HT-29 (cell line): ENCODE results near the gene DIDO1. TPM values are rescaled to one million over a fixed set of nuclear protein-coding genes. Genes with fewer than 3 reads are reported as not detected.

ENCODE experiments used
- DNase-seq: peaks from one replicate; pipeline ENCODE4 v3.0.0-alpha.2; 2015; ENCODE audit warnings: low spot score
- total RNA-seq: library from RNA; depleted of rRNA; stranded (reverse); fragments of >200 nt; shearing (Covaris generic); gene quantifications from 2 replicates; pipeline ENCODE4 v1.2.3, GENCODE V29; 2014; rRNA removed

Gene DIDO1
- 72.0 and 78.5 TPM in 2 replicates for total RNA-seq

DNA sequence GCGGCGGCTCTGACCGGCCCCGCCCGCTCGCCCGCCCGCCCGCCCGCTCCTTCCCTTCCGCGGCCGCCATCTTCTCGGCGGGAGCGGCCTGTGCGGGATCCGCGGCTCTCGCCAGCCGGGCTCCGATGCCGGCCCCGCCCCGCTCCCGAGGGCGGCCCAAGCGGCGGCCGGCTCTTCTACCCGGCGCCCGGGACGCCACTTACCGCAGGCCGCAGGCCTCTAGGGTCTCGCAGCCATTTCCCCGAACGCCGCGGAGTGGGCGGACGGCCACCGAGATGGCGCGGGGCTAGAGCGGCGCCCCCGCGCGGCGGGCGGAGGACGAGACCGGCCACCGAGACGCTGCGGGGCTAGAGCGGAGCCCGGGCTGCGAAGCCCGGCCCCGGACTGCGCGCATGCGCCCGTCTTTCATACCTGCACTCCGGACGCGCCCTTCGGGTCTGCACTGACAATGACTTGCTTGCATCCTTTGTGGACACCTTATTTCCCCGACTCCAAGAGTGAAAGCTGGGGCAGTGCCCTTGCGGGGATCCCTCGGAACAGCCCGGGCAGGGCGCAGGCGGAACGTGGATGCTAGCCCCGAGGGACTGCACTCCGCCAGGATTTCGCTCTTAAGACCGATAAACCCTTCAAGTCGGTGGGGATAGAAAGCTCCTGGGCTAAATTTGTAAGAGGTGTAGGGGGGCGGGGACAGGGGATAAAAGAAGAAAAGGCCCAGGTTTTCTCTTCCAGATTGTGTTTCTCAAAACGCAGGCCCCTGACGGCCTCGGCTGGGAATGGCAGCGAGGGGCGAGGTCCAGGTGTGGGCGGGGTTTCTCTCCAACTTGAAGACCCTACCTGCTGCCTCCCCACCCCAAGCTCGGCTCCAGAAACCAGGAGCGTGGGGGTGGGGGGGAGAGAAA, at the start of gene DIDO1:
TSS of gene DIDO1 (minus strand) at position 277 of the 899 bp plus-strand sequence.
- DNase-seq: peak; percentile 96

GRCh38 chr20:62975251-62975760, 49.0 kb upstream of the DIDO1 start:
- no peak for DNase-seq

DNA sequence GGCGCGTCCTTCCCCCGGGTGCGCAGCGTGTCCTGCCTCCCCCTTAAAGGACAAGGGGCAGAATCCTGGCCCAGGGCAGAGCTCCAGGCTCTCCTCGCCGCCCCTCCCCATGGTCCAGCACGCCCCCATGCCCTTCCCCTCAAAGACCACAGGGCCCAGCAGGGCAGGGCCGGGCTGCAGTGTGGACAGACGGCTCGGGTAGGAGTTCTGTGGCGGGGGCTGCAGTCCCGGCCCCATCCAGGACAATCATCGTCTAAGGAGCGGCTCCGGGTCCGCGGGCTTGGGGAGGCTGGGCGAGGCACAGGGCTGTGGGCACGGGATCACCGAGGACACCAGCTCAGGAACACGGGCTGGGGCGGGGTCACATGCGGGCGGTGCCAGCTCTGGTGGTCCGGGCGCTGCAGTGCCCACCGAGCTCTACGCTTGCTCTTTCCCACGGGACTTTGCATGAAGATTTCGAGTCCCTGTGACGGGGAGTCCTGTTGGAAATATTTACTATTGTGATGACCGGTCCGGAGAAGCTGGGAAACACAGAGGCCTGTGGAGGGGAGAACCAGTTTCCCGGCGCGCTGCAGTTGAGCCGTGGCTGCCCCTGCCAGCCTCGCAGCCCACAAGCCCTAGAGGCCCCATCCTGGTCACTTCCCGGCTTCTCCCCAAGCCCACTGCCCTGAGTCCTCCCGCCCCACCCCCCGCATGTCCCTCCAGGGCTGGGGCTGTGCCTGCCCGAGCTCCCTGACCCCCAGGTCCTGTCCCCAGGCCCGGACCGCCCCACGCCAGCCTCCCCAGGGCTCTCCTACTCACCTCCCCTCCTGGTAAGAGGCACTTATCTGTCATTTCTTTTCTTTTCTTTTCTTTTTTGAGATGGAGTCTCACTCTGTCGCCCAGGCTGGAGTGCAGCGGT, 46.8 kb upstream of the DIDO1 start:
- no peak for DNase-seq

DNA sequence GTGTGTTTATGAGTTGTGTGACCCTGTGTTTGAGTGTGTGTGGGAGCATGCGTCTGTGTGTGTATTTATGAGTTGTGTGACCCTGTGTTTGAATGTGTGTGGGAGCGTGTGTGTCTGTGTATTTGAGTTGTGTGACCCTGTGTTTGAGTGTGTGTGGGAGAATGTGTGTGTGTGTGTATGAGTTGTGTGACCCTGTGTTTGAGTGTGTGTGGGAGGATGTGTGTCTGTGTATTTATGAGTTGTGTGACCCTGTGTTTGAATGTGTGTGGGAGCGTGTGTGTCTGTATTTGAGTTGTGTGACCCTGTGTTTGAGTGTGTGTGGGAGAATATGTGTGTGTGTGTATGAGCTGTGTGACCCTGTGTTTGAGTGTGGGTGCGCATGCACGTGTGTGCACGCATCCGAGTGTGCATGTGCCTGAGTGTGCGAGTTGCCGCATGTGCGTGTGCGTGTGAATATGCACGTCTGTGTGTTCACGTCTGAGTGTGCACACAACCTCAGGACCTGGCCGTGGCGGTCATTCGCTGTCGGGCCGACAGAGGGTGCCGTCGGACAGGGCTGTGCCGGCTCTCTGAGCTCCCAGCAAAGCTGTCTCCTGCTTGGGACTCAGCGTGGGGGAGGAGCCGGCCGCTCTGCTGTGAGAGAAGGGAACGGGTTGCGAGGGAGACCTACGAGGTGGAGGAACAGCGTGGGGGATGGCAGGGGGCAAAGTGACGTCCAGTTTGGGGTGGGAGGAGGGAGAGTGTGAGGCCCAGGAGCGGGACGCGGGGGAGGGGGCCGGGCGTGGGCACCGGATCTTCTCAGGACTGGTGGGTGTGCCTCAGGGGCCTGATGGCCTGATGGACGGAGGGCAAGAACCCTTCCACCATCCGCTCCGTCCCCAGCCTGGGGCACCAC, 45.9 kb upstream of the DIDO1 start:
- DNase-seq: peak; percentile 94

GRCh38 chr20:62971211-62971949, 45.1 kb upstream of the DIDO1 start:
- DNase-seq: no peak

DNA sequence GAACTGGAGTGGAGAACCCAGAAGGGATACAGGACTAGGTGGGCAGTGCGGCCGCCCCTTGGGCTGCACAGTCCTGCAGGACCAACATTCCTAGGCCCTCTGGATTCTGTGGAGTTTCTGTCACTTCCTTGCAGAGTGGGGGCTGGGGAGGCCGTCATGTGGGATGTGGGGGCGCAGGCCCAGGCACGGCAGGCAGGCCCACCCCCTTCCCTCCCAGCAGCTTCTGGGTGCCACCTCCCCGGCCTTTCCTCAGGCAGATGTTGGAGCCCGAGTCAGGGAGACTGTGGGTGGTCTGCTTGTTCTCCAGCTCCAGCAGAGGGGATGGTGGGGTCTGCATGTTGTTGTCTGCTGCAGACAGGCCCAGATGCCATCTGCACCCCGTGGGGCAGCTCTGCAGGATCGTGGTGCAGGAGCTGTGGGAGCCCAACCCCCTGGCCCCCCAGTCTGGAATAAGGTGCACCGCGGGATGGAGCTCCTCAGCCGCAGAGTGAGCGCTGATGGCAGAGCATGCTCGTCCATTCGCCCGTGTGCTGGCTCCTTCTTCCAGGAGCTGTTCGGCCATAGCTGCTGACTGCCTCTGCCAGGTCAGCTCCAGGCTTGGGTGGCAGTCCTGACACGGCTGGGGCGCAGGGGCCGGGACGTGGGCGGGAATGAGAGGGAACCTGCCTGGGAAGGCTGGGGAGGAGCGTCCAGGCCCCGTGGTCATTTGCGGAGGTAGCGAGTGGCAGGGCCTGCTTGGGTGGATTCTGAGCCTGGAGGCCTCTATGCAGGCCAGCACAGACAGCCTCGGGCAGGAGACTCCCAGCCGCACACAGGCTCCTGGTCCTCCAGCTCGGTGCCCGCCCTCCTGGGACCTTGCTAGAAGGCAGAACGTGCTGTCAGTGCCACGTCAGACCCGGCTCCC, 44.3 kb upstream of the DIDO1 start:
- peak; percentile 52 for DNase-seq

DNA sequence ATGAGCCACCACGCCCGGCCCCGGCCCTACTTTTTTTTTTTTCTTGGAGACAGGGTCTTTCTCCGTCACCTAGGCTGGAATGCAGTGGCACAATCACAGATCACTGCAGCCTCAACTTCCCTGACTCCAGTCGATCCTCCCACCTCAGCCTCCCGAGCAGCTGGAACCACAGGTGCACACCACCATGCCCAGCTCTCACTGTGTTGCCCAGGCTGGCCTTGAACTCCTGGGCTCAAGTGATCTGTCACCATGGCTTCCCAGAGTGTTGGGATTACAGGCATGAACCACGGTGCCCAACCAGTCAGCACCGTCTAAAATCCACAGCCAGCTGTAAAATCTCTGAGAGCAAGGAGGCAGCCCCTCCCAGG, 43.6 kb upstream of the DIDO1 start:
- DNase-seq: no peak

GRCh38 chr20:62969179-62969760, 43.0 kb upstream of the DIDO1 start:
- no peak for DNase-seq

GRCh38 chr20:62968378-62969178, 42.3 kb upstream of the DIDO1 start:
- DNase-seq: no peak

DNA sequence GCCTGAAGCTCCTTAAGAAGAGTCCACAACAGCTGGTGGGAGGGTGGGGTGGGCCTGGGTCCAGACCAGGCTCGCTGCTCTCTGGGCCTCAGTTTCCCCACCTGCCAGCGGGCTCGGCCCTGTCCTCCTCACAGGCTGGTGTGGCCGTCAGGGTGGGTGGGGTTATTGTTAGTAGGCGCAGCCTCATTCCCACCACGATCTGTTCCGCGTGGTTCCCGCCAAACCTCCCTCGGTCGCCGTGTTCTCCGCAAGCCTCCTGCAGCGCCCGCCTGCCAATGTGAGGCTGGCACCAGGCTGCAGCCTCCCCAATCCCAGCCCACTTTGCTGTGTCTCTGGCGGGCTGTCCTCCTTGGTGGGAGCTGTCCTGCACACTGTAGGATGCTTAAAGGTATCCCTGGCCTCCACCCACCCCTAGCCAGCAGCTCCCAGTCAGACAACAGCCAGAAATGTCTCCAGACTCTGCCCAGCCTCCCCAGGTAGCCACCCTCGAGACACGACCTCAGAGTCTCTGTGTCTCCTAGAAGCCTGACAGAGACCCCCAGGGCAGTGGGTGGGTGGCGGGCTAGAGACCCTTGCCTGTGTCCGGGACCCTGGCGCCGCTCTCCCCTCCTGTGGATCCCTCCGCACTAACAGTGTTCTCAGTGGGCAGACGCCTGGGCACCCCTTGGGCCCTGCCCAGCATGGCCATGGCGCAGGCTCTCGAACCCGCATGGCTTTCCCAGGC, 41.5 kb upstream of the DIDO1 start:
- no peak for DNase-seq

- DNase-seq: no peak
Measured at GRCh38 chr20:62967149-62967501, 40.8 kb upstream of the DIDO1 start.

- no peak for DNase-seq
Measured at GRCh38 chr20:62966212-62967148, 40.2 kb upstream of the DIDO1 start.

- no peak for DNase-seq
Measured at GRCh38 chr20:62965363-62965771, 39.1 kb upstream of the DIDO1 start.

GRCh38 chr20:62964700-62965099, 38.4 kb upstream of the DIDO1 start:
- no peak for DNase-seq

DNA sequence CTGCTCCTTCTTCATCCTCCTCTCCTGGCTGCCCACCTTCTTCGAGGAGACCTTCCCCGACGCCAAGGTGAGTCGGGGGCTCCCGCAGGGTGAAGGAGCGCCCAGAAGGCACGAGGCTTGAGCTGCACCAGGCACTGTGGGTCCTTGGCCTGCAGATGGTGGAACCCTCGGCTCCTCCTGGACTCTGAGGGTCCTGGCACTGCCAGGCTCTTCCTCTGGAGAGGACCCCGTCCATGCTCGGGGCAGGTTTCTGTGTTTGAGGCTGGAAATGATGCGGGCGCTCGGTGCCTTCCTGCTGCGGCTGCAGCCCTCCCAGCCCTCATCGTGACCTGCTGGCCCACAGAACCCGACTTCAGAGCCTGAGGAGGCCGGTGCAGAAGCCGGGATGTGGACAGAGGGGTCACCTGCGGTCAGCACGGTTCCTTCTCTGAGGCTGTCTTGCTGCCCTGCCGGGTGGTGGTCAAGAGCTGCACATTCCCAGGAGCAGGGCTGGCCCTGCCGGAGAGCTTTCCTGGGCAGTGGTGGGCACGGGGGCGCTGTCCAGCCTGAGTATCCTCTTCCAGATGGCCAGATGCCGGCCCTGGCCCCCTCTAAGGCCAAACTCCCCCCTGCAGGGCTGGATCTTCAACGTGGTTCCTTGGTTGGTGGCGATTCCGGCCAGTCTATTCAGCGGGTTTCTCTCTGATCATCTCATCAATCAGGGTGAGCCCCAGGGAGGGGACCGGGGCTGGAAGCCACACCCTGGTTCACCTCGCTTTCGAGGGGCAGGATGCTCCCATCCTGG, 37.5 kb upstream of the DIDO1 start:
- no peak for DNase-seq
